ENCODE measurements around the gene MRPL23.

DNA sequence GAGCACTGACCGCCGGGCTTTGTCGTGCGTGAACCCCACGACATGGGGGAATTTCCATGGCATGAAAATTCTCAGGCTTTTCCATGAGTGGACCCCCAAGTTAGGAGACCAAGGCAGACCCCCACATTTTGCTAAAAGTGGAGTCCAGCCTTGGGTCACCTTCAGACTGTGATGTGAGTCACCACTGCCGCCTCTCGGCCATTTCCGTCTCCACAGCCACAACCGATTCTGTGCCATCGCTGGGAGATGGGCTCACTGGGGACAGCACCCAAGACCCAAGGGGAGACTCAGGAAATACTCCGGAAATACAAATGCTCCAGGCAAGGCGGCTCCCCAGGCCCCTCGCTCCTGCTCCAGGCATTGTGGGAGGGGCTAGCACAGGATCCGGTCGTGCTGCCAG is 51.7 kb downstream of the MRPL23 start:
- TF ChIP-seq, protein P1, sequence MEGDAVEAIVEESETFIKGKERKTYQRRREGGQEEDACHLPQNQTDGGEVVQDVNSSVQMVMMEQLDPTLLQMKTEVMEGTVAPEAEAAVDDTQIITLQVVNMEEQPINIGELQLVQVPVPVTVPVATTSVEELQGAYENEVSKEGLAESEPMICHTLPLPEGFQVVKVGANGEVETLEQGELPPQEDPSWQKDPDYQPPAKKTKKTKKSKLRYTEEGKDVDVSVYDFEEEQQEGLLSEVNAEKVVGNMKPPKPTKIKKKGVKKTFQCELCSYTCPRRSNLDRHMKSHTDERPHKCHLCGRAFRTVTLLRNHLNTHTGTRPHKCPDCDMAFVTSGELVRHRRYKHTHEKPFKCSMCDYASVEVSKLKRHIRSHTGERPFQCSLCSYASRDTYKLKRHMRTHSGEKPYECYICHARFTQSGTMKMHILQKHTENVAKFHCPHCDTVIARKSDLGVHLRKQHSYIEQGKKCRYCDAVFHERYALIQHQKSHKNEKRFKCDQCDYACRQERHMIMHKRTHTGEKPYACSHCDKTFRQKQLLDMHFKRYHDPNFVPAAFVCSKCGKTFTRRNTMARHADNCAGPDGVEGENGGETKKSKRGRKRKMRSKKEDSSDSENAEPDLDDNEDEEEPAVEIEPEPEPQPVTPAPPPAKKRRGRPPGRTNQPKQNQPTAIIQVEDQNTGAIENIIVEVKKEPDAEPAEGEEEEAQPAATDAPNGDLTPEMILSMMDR (IDR thresholded peaks at IDR 0.05) = no peak
- no peak for TF ChIP-seq POLR2A (IDR thresholded peaks at IDR 0.05)
